GM19099 (cell line): ENCODE data around the gene EIF4E3.

Experiments
- POLR2A ChIP-seq: IDR thresholded peaks from 3 replicates; pipeline ENCODE4 v1.6.1; 2011; ENCODE audit warnings: low read depth; ENCODE audit not compliant: insufficient read length; ENCODE audit errors: extremely low read depth

EIF4E3 gene

GRCh38 chr3:71684757-71685386 is 40.3 kb downstream of the EIF4E3 start:
- TF ChIP-seq POLR2A: no peak

- no peak for TF ChIP-seq POLR2A
Observed at GRCh38 chr3:71684046-71684756, 41.0 kb downstream of the EIF4E3 start.

- TF ChIP-seq POLR2A: no peak
Observed at GRCh38 chr3:71681224-71681668, 44.0 kb downstream of the EIF4E3 start.

GRCh38 chr3:71680603-71681002 is 44.6 kb downstream of the EIF4E3 start:
- TF ChIP-seq POLR2A: no peak

DNA sequence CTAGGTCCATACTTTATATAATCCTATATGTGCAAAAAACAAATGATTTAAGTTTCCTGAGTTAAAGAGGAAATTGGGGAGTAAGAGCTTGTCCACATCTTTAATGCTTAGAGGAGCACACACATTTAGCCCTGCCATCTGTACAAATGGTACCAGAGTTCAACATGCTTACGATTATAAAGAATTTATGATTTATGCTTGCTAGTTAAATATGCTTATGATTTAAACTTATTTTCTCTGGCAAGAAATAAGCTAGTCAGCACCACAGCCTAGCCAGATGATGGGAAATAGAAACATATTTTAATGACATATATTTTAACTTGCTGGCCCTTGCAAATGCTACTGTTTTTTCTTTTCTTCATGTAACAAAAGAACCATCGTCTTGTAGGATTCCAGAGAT is 48.3 kb downstream of the EIF4E3 start:
- TF ChIP-seq POLR2A: no peak

GRCh38 chr3:71673486-71673885 is 51.7 kb downstream of the EIF4E3 start:
- no peak for TF ChIP-seq POLR2A

GRCh38 chr3:71672807-71673206 is 52.4 kb downstream of the EIF4E3 start:
- TF ChIP-seq POLR2A: no peak

DNA sequence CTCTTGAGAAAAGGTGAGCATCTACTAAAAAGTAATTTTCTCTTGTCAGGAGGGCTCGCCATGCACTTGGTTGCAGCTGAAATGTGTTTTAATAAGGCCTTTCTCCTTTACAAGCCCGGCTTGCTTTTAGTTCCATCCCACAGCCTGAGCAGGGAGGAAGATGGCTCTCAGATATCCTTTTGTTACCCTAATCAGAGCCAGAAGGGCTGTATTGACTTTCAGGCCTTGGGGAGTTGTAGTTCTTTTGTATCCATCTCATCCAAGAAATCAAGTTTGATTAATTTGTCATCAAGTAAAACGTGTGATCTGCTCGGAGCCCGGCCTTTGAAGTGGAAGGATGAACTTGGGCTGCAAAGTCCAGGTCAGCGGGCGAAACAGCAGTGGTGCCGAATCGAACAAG is 52.9 kb downstream of the EIF4E3 start:
- TF ChIP-seq POLR2A: no peak

- TF ChIP-seq POLR2A: no peak
Observed at GRCh38 chr3:71671216-71671845, 53.9 kb downstream of the EIF4E3 start.

- TF ChIP-seq POLR2A: no peak
Observed at GRCh38 chr3:71662568-71662967, 62.6 kb downstream of the EIF4E3 start.

DNA sequence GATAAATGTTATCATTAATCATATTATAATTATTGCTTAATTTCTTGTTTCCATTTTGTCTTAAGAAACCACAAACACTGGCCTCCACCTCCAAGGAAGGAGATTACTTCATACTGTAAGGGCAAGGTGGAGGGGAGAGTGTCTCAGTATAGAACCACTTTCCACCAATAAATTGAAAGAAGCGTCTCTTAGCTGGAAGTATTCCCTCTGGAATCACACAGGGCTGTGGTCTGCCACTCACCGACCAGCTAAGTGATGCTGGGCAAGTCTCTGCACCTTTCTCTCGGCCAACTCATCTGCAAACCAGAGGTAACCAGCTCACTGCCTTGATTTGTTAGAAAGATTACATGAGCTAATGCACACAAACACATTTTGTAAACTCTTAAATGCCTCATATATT is 63.1 kb downstream of the EIF4E3 start:
- TF ChIP-seq POLR2A: no peak

DNA sequence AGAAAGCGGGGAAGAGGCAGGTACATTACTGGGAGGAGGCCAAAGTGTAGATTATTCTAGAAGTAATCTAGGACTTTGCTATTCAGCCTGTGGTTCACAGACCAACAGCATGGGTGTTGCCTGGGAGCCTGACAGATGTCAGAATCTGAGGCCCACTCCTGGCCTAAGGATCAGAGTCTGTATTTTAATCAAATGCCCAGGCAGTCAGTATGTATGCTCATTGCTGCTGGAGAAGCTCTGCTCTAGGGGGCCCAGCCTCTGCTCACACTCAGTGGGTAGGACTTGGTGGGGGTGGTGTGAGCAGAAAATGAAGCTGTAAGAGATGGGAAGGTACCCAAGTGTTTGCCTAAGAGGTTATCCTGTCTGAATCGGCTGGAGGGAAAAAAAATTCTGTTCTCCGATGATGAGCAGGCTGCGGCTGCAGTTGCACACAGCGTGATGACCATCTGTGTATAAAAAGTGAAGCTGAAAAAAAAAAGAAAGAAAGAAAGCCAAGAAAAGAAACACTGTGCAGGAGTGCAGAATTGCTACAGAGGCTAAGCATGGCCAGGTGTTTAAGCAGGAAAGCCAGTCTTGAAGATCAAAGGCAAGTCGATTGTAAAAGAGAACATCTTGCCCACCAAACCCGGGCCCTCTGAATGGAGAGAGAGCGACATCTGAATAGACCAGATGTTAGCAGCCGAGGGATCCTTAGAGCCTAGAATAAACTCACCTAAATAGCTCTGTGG is 65.2 kb downstream of the EIF4E3 start:
- TF ChIP-seq POLR2A: no peak

DNA sequence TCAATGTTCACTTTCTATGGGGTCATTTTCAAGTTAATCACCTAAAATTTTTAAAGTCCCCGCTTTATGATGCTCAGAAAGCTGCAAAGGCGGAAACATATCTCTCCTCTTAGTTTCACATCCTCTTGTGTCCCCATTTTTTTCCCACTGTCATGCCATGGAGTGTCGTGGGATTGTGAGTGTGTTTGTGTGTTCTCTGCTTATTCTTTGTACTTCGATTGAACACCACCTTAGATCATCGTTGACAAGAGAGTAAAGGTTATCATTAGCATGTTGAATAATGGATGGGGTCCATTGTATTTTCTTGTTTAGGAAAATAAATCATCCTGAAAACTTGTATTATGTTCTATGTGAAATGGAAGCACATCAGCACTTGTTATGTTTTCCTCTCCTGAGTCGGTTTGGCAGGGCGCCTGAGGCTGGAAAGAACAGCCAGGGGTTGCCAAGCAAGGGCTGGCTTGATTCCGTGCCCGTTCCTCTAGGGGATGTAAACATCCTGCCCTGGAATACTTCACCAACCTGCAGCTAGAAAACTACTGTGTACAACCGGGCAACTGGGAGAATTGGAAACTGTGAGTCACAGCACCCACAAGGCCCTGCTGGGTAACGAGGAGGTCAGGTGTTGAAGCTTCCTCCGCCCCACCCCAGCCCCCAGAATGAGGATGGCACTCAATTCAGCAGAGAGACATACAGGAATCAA is 67.2 kb downstream of the EIF4E3 start:
- no peak for TF ChIP-seq POLR2A

- TF ChIP-seq POLR2A: no peak
Observed at GRCh38 chr3:71655061-71655460, 70.1 kb downstream of the EIF4E3 start.

DNA sequence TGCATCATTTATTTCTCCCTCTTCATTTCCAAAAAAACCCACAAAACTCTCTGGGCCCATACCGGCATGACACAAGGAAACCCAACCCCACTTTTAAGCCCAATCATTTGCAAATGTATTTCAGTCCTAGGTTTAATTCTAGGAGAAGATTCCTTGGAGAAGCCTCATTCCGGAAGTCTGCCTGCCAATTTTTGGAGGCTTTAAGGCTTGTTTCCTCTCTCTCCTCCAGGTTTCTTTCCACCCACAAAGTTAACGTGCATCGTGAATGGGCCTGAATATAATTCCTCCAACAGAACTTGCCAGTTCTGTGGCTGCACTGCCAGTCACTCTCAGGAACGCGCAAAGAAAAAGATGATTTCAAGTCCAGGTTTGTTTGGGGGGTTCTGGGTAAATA is 71.8 kb downstream of the EIF4E3 start:
- TF ChIP-seq POLR2A: no peak
